K562 (cell line): Measurements from ENCODE around the gene MPC2. TPM values are rescaled to one million over a fixed set of nuclear protein-coding genes. Genes with fewer than 3 reads are reported as not detected.

Experiments used
- ATF3 ChIP-seq, 2 experiments: fragments of 450-650 bp in 1 of 2; sonication (generic) in 1 of 2; formaldehyde crosslinking in 1 of 2; IDR thresholded peaks in 1 of 2; conservative IDR thresholded peaks in 1 of 2; 2 replicates each; pipeline versions ENCODE4 v1.6.1 to v1.8.1; 2016 to 2023; ENCODE audit warnings: mild to moderate bottlenecking in 2 of 2, moderate library complexity in 2 of 2, inconsistent platforms in 1 of 2, missing genetic modification reagents in 1 of 2
- BCOR ChIP-seq: fragments of 450-650 bp; IDR thresholded peaks from 2 replicates; pipeline ENCODE4 v1.6.1; 2016
- CBFA2T3 ChIP-seq: fragments of 450-650 bp; IDR thresholded peaks from 2 replicates; pipeline ENCODE4 v1.6.1; 2017
- CBX8 ChIP-seq: fragments of 200-600 bp; sonication (generic); IDR thresholded peaks from 2 replicates; pipeline ENCODE4 v1.6.1; 2012; ENCODE audit warnings: borderline replicate concordance, mixed run types, low read depth, mild to moderate bottlenecking, moderate library complexity, mixed read lengths, low read length, control low read depth, inconsistent platforms; ENCODE audit not compliant: poor library complexity, severe bottlenecking; ENCODE audit errors: extremely low read depth
- ELK1 ChIP-seq: sonication (generic); formaldehyde crosslinking; IDR thresholded peaks from 2 replicates; pipeline ENCODE4 v1.8.1; 2022; ENCODE audit warnings: missing genetic modification reagents
- HDAC6 ChIP-seq: IDR thresholded peaks from 2 replicates; pipeline ENCODE4 v1.6.1; 2012; ENCODE audit warnings: low read depth, mild to moderate bottlenecking, control low read depth, inconsistent platforms, low read length, moderate library complexity
- IRF2 ChIP-seq: sonication (generic); formaldehyde crosslinking; IDR thresholded peaks from 2 replicates; pipeline ENCODE4 v1.8.1; 2022; ENCODE audit warnings: mild to moderate bottlenecking, missing genetic modification reagents
- SLC30A9 ChIP-seq: fragments of 250-450 bp; sonication (Bioruptor Pico); IDR thresholded peaks from 2 replicates; pipeline ENCODE4 v1.8.0; 2022; ENCODE audit warnings: mild to moderate bottlenecking, moderate library complexity
- TAF9B ChIP-seq: fragments of 450-650 bp; IDR thresholded peaks from 2 replicates; pipeline ENCODE4 v1.6.1; 2018; ENCODE audit warnings: mild to moderate bottlenecking; ENCODE audit not compliant: partially characterized antibody
- ZNF184 ChIP-seq: sonication (generic); formaldehyde crosslinking; IDR thresholded peaks from 2 replicates; pipeline ENCODE4 v1.5.0; 2020; ENCODE audit warnings: missing genetic modification reagents
- ZNF282 ChIP-seq: sonication (generic); formaldehyde crosslinking; IDR thresholded peaks from 2 replicates; pipeline ENCODE4 v1.8.1; 2023; ENCODE audit warnings: missing genetic modification reagents
- ZNF589 ChIP-seq: fragments of 200-800 bp; sonication (Bioruptor generic); IDR thresholded peaks from 2 replicates; pipeline ENCODE4 v1.6.1; 2016; ENCODE audit warnings: low read depth, missing genetic modification characterization, missing compliant biosample characterization
- ZNF644 ChIP-seq: fragments of 200-800 bp; sonication (Bioruptor generic); IDR thresholded peaks from 2 replicates; pipeline ENCODE4 v1.6.1; 2016; ENCODE audit warnings: low read depth, missing genetic modification characterization, missing compliant biosample characterization
- polyA plus RNA-seq, 8 experiments: library from polyadenylated mRNA; depleted of rRNA in 4 of 8; stranded (reverse) in 5 of 8; unstranded in 3 of 8; fragments of >200 nt; fragmentation: Nextera tagmentation in 2 of 8; fragmentation: Illumina TruSeq in 1 of 8; extraction: Ambion mirVana in 2 of 8; extraction: Trizol in 1 of 8; gene quantifications; 2 replicates each; pipeline versions ENCODE4 v1.2.1 to v1.2.3, GENCODE V29; 2011 to 2014; ENCODE audit warnings: inconsistent platforms in 1 of 8, missing spikeins in 1 of 8
- total RNA-seq, 7 experiments: library from RNA; depleted of rRNA in 6 of 7; stranded (reverse); fragments of >200 nt in 6 of 7; fragmentation: Illumina TruSeq in 2 of 7; extraction: Trizol in 2 of 7; gene quantifications; 2 replicates each; pipeline versions ENCODE4 v1.2.1 to v1.2.3, GENCODE V29; 2011 to 2021; ENCODE audit warnings: low replicate concordance in 1 of 7
- TF ChIP-seq, protein P1 (sequence below): fragments of 450-650 bp; IDR thresholded peaks from 2 replicates; pipeline ENCODE4 v1.7.0; 2016; ENCODE audit warnings: borderline replicate concordance
- TF ChIP-seq, protein P2 (sequence below): sonication (generic); formaldehyde crosslinking; IDR thresholded peaks from 2 replicates; pipeline ENCODE4 v1.8.0; 2023; ENCODE audit warnings: missing genetic modification reagents, mild to moderate bottlenecking, borderline replicate concordance
- TF ChIP-seq, protein P3 (sequence below): fragments of 250-450 bp; sonication (Bioruptor Pico); IDR thresholded peaks from 2 replicates; pipeline ENCODE4 v1.8.0; 2022; ENCODE audit warnings: inconsistent platforms

The MPC2 gene
- total and polyA plus RNA-seq, 9 of the 15 experiments (the other 6 are each of a cell fraction or from before 2014, with no cell fraction given), result 70.7 to 179 (median 144) TPM

DNA sequence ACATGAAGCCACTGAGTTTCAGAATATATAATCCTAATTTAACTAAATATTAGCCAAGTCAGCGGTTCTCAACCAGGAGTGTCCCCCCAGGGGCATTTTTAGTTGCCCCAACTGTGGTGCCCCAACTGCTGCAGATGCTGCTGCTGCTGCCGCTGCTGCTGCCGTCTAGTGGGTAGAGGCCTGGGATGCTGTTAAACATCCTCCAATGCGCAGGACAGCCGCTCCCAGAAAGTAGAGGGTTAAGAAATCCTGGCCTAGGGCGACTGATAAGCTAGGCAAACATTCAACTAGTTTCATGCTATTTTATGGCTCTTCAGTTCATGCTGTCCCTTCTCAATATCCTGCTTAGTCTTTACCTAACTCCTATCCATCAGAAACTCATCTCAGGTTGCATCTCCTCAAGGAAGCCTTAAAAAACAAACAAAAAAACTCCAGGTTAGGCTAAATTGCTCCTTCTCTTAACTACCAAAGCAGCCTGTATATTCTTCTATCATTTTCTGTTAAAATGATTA, 10.3 kb downstream of the MPC2 start (continued):
- TF ChIP-seq, protein P1, sequence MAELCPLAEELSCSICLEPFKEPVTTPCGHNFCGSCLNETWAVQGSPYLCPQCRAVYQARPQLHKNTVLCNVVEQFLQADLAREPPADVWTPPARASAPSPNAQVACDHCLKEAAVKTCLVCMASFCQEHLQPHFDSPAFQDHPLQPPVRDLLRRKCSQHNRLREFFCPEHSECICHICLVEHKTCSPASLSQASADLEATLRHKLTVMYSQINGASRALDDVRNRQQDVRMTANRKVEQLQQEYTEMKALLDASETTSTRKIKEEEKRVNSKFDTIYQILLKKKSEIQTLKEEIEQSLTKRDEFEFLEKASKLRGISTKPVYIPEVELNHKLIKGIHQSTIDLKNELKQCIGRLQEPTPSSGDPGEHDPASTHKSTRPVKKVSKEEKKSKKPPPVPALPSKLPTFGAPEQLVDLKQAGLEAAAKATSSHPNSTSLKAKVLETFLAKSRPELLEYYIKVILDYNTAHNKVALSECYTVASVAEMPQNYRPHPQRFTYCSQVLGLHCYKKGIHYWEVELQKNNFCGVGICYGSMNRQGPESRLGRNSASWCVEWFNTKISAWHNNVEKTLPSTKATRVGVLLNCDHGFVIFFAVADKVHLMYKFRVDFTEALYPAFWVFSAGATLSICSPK, result no peak
- no peak for TF ChIP-seq ZNF589 (CRISPR knock-in tag)
- no peak for TF ChIP-seq IRF2 (CRISPR knock-in tag)
- TF ChIP-seq, protein P2, sequence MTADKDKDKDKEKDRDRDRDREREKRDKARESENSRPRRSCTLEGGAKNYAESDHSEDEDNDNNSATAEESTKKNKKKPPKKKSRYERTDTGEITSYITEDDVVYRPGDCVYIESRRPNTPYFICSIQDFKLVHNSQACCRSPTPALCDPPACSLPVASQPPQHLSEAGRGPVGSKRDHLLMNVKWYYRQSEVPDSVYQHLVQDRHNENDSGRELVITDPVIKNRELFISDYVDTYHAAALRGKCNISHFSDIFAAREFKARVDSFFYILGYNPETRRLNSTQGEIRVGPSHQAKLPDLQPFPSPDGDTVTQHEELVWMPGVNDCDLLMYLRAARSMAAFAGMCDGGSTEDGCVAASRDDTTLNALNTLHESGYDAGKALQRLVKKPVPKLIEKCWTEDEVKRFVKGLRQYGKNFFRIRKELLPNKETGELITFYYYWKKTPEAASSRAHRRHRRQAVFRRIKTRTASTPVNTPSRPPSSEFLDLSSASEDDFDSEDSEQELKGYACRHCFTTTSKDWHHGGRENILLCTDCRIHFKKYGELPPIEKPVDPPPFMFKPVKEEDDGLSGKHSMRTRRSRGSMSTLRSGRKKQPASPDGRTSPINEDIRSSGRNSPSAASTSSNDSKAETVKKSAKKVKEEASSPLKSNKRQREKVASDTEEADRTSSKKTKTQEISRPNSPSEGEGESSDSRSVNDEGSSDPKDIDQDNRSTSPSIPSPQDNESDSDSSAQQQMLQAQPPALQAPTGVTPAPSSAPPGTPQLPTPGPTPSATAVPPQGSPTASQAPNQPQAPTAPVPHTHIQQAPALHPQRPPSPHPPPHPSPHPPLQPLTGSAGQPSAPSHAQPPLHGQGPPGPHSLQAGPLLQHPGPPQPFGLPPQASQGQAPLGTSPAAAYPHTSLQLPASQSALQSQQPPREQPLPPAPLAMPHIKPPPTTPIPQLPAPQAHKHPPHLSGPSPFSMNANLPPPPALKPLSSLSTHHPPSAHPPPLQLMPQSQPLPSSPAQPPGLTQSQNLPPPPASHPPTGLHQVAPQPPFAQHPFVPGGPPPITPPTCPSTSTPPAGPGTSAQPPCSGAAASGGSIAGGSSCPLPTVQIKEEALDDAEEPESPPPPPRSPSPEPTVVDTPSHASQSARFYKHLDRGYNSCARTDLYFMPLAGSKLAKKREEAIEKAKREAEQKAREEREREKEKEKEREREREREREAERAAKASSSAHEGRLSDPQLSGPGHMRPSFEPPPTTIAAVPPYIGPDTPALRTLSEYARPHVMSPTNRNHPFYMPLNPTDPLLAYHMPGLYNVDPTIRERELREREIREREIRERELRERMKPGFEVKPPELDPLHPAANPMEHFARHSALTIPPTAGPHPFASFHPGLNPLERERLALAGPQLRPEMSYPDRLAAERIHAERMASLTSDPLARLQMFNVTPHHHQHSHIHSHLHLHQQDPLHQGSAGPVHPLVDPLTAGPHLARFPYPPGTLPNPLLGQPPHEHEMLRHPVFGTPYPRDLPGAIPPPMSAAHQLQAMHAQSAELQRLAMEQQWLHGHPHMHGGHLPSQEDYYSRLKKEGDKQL (CRISPR knock-in tag), result no peak
- TF ChIP-seq CBFA2T3, result peak; percentile 42
- no peak for TF ChIP-seq HDAC6
- no peak for TF ChIP-seq ATF3 (IDR thresholded peaks at IDR 0.05)
- TF ChIP-seq ATF3 (CRISPR knock-in tag; conservative IDR thresholded peaks at IDR 0.05), result no peak
- no peak for TF ChIP-seq TAF9B
- TF ChIP-seq, protein P3, sequence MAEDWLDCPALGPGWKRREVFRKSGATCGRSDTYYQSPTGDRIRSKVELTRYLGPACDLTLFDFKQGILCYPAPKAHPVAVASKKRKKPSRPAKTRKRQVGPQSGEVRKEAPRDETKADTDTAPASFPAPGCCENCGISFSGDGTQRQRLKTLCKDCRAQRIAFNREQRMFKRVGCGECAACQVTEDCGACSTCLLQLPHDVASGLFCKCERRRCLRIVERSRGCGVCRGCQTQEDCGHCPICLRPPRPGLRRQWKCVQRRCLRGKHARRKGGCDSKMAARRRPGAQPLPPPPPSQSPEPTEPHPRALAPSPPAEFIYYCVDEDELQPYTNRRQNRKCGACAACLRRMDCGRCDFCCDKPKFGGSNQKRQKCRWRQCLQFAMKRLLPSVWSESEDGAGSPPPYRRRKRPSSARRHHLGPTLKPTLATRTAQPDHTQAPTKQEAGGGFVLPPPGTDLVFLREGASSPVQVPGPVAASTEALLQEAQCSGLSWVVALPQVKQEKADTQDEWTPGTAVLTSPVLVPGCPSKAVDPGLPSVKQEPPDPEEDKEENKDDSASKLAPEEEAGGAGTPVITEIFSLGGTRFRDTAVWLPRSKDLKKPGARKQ (CRISPR knock-in tag), result 0 out of 2 replicates have a peak, but pooled peaks have one; percentile 16
- TF ChIP-seq BCOR, result no peak
- TF ChIP-seq ZNF644 (tag), result no peak
- TF ChIP-seq CBX8, result no peak
- no peak for TF ChIP-seq ZNF184 (CRISPR knock-in tag)
- TF ChIP-seq ZNF282 (CRISPR knock-in tag), result no peak
- TF ChIP-seq ELK1 (CRISPR knock-in tag), result no peak
- no peak for TF ChIP-seq SLC30A9 (CRISPR knock-in tag)
